GM23338 (cell line): ENCODE results near the gene MRM2. TPM values are rescaled to one million over a fixed set of nuclear protein-coding genes. Genes with fewer than 3 reads are reported as not detected.

Experiments
- ATAC-seq: fragments of 200-7000 bp; cut with Tn5 transposase; 3 replicates; pipeline ENCODE4 v1.9.1; 2020
- DNase-seq: peaks from one replicate; pipeline ENCODE4 v3.0.0-alpha.2; 2015; ENCODE audit warnings: low spot score
- H2AFZ ChIP-seq: fragments of 200-600 bp; sonication (generic); 2 replicates; pipeline ENCODE4 v1.8.0; 2016; ENCODE audit warnings: antibody characterized with exemption, mild to moderate bottlenecking, moderate library complexity
- H3F3A ChIP-seq: fragments of 200-600 bp; sonication (generic); replicated peaks from 2 replicates; pipeline ENCODE4 v1.8.0; 2017; ENCODE audit warnings: antibody characterized with exemption, mixed run types, low read depth
- H3K27ac ChIP-seq: fragments of 200-600 bp; sonication (generic); 2 replicates; pipeline ENCODE4 v1.6.1; 2016; ENCODE audit warnings: low read depth
- H3K27me3 ChIP-seq: fragments of 200-600 bp; sonication (generic); 2 replicates; pipeline ENCODE4 v1.8.0; 2016; ENCODE audit warnings: mild to moderate bottlenecking, mixed run types, moderate library complexity; ENCODE audit not compliant: insufficient read depth
- H3K36me3 ChIP-seq: fragments of 200-600 bp; sonication (generic); 2 replicates; pipeline ENCODE4 v1.8.0; 2016; ENCODE audit warnings: mild to moderate bottlenecking; ENCODE audit not compliant: insufficient read depth
- H3K4me1 ChIP-seq: fragments of 200-600 bp; sonication (generic); 2 replicates; pipeline ENCODE4 v1.8.0; 2016; ENCODE audit warnings: mild to moderate bottlenecking, moderate library complexity; ENCODE audit not compliant: insufficient read depth
- H3K4me2 ChIP-seq: fragments of 200-600 bp; sonication (generic); 2 replicates; pipeline ENCODE4 v1.7.1; 2017; ENCODE audit warnings: mixed run types
- H3K4me3 ChIP-seq: fragments of 200-600 bp; sonication (generic); 2 replicates; pipeline ENCODE4 v1.6.1; 2016; ENCODE audit warnings: mixed run types
- H3K79me2 ChIP-seq: fragments of 200-600 bp; sonication (generic); replicated peaks from 2 replicates; pipeline ENCODE4 v1.8.0; 2017; ENCODE audit warnings: mild to moderate bottlenecking; ENCODE audit not compliant: insufficient read depth
- H3K9me2 ChIP-seq: fragments of 200-600 bp; sonication (generic); 2 replicates; pipeline ENCODE4 v1.8.0; 2017; ENCODE audit not compliant: insufficient read depth
- H4K20me1 ChIP-seq: fragments of 200-600 bp; sonication (generic); replicated peaks from 2 replicates; pipeline ENCODE4 v1.8.0; 2017; ENCODE audit warnings: mild to moderate bottlenecking; ENCODE audit not compliant: insufficient read depth
- H3K27ac Mint-ChIP-seq: 2 replicates; pipeline ENCODE4 v1.8.0; 2020; ENCODE audit warnings: inconsistent platforms, mild to moderate bottlenecking, moderate library complexity, mixed read lengths
- H3K27me3 Mint-ChIP-seq: 3 replicates; pipeline ENCODE4 v1.8.0; 2022; ENCODE audit warnings: low read depth, mild to moderate bottlenecking, moderate library complexity, mixed read lengths, inconsistent platforms; ENCODE audit not compliant: insufficient read depth, poor library complexity
- H3K36me3 Mint-ChIP-seq: 3 replicates; pipeline ENCODE4 v1.8.0; 2021; ENCODE audit warnings: low read depth, mild to moderate bottlenecking, inconsistent platforms, moderate library complexity, mixed read lengths
- H3K4me1 Mint-ChIP-seq: 3 replicates; pipeline ENCODE4 v1.8.0; 2020; ENCODE audit warnings: mild to moderate bottlenecking, inconsistent platforms, mixed read lengths
- H3K4me3 Mint-ChIP-seq: 3 replicates; pipeline ENCODE4 v1.8.0; 2021; ENCODE audit warnings: moderate library complexity, mild to moderate bottlenecking, inconsistent platforms, mixed read lengths
- H3K9me3 Mint-ChIP-seq: 3 replicates; pipeline ENCODE4 v1.8.0; 2020; ENCODE audit warnings: moderate library complexity, mild to moderate bottlenecking, inconsistent platforms, mixed read lengths
- ETS1 ChIP-seq: IDR thresholded peaks from 2 replicates; pipeline ENCODE4 v1.6.1; 2016; ENCODE audit warnings: antibody characterized with exemption
- EZH2 ChIP-seq: fragments of 200-600 bp; sonication (generic); IDR thresholded peaks from one replicate; pipeline ENCODE4 v1.8.0; 2017; ENCODE audit warnings: antibody characterized with exemption, mild to moderate bottlenecking, low read depth; ENCODE audit not compliant: unreplicated experiment
- EZH2phosphoT487 ChIP-seq: fragments of 200-600 bp; sonication (generic); IDR thresholded peaks from one replicate; pipeline ENCODE4 v1.8.1; 2018; ENCODE audit warnings: antibody characterized with exemption; ENCODE audit not compliant: unreplicated experiment
- NANOG ChIP-seq: IDR thresholded peaks from 2 replicates; pipeline ENCODE4 v1.6.1; 2016; ENCODE audit warnings: antibody characterized with exemption, borderline replicate concordance
- ZNF114 ChIP-seq: fragments of 250-450 bp; sonication (Bioruptor Pico); IDR thresholded peaks from 2 replicates; pipeline ENCODE4 v1.5.0; 2020; ENCODE audit warnings: mild to moderate bottlenecking, moderate library complexity
- ZNF331 ChIP-seq: fragments of 250-450 bp; sonication (Bioruptor Pico); IDR thresholded peaks from 2 replicates; pipeline ENCODE4 v1.5.0; 2020; ENCODE audit warnings: low read depth, mild to moderate bottlenecking, moderate library complexity
- polyA plus RNA-seq: library from polyadenylated mRNA; unstranded; fragments of >200 nt; fragmentation: Nextera tagmentation; extraction: Ambion mirVana; gene quantifications from 2 replicates; pipeline ENCODE4 v1.2.1, GENCODE V29; 2016
- total RNA-seq: library from RNA; depleted of rRNA; stranded (reverse); fragments of >200 nt; shearing (Covaris generic); gene quantifications from 2 replicates; pipeline ENCODE4 v1.2.3, GENCODE V29; 2014
- TF ChIP-seq, protein P1 (sequence below): fragments of 250-450 bp; sonication (Bioruptor Pico); IDR thresholded peaks from 2 replicates; pipeline ENCODE4 v1.5.0; 2020; ENCODE audit warnings: mild to moderate bottlenecking, moderate library complexity
- TF ChIP-seq, protein P2 (sequence below), 2 experiments: fragments of 200-600 bp in 1 of 2; sonication (generic) in 1 of 2; conservative IDR thresholded peaks; 2 replicates each; pipeline versions ENCODE4 v1.5.1 to v1.6.1; 2016 to 2017; ENCODE audit warnings: antibody characterized with exemption in 2 of 2, low read depth in 2 of 2, mild to moderate bottlenecking in 2 of 2, moderate library complexity in 1 of 2
- TF ChIP-seq, protein P3 (sequence below): IDR thresholded peaks from one replicate; pipeline ENCODE4 v1.6.1; 2018; ENCODE audit warnings: antibody characterized with exemption; ENCODE audit not compliant: unreplicated experiment

MRM2 gene
- total and polyA plus RNA-seq, 2 experiments from 2014 or later, result 30.0 to 37.8 TPM

- no peak for TF ChIP-seq ETS1
Observed at GRCh38 chr7:2224491-2224928, 17.5 kb downstream of the MRM2 start (continued).

DNA sequence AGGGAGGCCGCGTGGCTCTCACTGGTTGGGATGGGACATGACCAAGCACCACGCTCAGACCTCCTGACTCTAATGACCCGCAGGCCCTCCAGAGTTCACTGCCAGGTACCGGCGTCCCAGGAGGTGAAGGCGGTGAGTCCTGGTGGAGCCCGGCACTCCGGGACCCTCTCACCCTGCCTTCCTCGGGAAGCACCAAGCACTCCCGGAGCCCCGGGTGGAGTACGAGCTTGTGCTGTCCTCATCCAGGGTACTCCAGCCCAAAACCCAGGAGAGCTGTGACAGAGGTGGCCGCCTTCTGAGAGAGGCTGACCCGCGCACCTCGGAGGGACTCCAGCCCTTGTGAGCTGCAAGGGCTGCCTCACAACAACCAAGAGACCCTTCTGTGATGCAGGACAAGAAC is 18.7 kb downstream of the MRM2 start:
- peaks cover 6% of the 10 kb centered on the region for H4K20me1 ChIP-seq
- TF ChIP-seq EZH2 (no peak), ZNF331 (CRISPR knock-in tag) (no peak), ZNF114 (no peak), ETS1 (no peak), EZH2phosphoT487 (no peak), NANOG (no peak)
- TF ChIP-seq, protein P1, sequence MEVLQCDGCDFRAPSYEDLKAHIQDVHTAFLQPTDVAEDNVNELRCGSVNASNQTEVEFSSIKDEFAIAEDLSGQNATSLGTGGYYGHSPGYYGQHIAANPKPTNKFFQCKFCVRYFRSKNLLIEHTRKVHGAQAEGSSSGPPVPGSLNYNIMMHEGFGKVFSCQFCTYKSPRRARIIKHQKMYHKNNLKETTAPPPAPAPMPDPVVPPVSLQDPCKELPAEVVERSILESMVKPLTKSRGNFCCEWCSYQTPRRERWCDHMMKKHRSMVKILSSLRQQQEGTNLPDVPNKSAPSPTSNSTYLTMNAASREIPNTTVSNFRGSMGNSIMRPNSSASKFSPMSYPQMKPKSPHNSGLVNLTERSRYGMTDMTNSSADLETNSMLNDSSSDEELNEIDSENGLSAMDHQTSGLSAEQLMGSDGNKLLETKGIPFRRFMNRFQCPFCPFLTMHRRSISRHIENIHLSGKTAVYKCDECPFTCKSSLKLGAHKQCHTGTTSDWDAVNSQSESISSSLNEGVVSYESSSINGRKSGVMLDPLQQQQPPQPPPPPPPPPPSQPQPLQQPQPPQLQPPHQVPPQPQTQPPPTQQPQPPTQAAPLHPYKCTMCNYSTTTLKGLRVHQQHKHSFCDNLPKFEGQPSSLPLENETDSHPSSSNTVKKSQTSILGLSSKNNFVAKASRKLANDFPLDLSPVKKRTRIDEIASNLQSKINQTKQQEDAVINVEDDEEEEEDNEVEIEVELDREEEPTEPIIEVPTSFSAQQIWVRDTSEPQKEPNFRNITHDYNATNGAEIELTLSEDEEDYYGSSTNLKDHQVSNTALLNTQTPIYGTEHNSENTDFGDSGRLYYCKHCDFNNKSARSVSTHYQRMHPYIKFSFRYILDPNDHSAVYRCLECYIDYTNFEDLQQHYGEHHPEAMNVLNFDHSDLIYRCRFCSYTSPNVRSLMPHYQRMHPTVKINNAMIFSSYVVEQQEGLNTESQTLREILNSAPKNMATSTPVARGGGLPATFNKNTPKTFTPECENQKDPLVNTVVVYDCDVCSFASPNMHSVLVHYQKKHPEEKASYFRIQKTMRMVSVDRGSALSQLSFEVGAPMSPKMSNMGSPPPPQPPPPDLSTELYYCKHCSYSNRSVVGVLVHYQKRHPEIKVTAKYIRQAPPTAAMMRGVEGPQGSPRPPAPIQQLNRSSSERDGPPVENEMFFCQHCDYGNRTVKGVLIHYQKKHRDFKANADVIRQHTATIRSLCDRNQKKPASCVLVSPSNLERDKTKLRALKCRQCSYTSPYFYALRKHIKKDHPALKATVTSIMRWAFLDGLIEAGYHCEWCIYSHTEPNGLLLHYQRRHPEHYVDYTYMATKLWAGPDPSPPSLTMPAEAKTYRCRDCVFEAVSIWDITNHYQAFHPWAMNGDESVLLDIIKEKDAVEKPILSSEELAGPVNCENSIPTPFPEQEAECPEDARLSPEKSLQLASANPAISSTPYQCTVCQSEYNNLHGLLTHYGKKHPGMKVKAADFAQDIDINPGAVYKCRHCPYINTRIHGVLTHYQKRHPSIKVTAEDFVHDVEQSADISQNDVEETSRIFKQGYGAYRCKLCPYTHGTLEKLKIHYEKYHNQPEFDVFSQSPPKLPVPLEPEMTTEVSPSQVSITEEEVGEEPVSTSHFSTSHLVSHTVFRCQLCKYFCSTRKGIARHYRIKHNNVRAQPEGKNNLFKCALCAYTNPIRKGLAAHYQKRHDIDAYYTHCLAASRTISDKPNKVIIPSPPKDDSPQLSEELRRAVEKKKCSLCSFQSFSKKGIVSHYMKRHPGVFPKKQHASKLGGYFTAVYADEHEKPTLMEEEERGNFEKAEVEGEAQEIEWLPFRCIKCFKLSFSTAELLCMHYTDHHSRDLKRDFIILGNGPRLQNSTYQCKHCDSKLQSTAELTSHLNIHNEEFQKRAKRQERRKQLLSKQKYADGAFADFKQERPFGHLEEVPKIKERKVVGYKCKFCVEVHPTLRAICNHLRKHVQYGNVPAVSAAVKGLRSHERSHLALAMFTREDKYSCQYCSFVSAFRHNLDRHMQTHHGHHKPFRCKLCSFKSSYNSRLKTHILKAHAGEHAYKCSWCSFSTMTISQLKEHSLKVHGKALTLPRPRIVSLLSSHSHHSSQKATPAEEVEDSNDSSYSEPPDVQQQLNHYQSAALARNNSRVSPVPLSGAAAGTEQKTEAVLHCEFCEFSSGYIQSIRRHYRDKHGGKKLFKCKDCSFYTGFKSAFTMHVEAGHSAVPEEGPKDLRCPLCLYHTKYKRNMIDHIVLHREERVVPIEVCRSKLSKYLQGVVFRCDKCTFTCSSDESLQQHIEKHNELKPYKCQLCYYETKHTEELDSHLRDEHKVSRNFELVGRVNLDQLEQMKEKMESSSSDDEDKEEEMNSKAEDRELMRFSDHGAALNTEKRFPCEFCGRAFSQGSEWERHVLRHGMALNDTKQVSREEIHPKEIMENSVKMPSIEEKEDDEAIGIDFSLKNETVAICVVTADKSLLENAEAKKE, result no peak
- TF ChIP-seq, protein P2, sequence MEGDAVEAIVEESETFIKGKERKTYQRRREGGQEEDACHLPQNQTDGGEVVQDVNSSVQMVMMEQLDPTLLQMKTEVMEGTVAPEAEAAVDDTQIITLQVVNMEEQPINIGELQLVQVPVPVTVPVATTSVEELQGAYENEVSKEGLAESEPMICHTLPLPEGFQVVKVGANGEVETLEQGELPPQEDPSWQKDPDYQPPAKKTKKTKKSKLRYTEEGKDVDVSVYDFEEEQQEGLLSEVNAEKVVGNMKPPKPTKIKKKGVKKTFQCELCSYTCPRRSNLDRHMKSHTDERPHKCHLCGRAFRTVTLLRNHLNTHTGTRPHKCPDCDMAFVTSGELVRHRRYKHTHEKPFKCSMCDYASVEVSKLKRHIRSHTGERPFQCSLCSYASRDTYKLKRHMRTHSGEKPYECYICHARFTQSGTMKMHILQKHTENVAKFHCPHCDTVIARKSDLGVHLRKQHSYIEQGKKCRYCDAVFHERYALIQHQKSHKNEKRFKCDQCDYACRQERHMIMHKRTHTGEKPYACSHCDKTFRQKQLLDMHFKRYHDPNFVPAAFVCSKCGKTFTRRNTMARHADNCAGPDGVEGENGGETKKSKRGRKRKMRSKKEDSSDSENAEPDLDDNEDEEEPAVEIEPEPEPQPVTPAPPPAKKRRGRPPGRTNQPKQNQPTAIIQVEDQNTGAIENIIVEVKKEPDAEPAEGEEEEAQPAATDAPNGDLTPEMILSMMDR (conservative IDR thresholded peaks at IDR 0.05; ENCODE audit: low read depth in 2 of 2), result no peak
- TF ChIP-seq, protein P3, sequence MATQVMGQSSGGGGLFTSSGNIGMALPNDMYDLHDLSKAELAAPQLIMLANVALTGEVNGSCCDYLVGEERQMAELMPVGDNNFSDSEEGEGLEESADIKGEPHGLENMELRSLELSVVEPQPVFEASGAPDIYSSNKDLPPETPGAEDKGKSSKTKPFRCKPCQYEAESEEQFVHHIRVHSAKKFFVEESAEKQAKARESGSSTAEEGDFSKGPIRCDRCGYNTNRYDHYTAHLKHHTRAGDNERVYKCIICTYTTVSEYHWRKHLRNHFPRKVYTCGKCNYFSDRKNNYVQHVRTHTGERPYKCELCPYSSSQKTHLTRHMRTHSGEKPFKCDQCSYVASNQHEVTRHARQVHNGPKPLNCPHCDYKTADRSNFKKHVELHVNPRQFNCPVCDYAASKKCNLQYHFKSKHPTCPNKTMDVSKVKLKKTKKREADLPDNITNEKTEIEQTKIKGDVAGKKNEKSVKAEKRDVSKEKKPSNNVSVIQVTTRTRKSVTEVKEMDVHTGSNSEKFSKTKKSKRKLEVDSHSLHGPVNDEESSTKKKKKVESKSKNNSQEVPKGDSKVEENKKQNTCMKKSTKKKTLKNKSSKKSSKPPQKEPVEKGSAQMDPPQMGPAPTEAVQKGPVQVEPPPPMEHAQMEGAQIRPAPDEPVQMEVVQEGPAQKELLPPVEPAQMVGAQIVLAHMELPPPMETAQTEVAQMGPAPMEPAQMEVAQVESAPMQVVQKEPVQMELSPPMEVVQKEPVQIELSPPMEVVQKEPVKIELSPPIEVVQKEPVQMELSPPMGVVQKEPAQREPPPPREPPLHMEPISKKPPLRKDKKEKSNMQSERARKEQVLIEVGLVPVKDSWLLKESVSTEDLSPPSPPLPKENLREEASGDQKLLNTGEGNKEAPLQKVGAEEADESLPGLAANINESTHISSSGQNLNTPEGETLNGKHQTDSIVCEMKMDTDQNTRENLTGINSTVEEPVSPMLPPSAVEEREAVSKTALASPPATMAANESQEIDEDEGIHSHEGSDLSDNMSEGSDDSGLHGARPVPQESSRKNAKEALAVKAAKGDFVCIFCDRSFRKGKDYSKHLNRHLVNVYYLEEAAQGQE, result no peak
- no peaks in the 10 kb centered on the region for H3K9me2 ChIP-seq
- Mint-ChIP-seq H3K9me3 (no peaks in the 10 kb centered on the region), H3K36me3 (peaks cover 68% of the 10 kb centered on the region), H3K27me3 (peaks cover 7% of the 10 kb centered on the region), H3K27ac (no peak overlapping the region), H3K4me1 (no peaks in the 10 kb centered on the region), H3K4me3 (no peak overlapping the region)
- no peak overlapping the region for H3K4me3 ChIP-seq
- H3K4me2 ChIP-seq, result no peak overlapping the region
- no peaks in the 10 kb centered on the region for H3F3A ChIP-seq
- no peak overlapping the region for H2AFZ ChIP-seq
- H3K36me3 ChIP-seq, result peaks cover 8% of the 10 kb centered on the region; the same call in 1 of the 2 replicates
- peaks cover 55% of the 10 kb centered on the region for H3K79me2 ChIP-seq
- no peaks in the 10 kb centered on the region for H3K4me1 ChIP-seq
- ATAC-seq (no peak), DNase-seq (no peak)
- H3K27me3 ChIP-seq, result no peaks in the 10 kb centered on the region
- H3K27ac ChIP-seq, result no peak overlapping the region
